GOT3 (cell line): ENCODE data around the gene CCDC136.

Experiments used
- DNase-seq: peaks from one replicate; lab custom pipeline; 2025; ENCODE audit warnings: mixed read lengths; lab: John Stamatoyannopoulos, UW

The CCDC136 gene

DNA sequence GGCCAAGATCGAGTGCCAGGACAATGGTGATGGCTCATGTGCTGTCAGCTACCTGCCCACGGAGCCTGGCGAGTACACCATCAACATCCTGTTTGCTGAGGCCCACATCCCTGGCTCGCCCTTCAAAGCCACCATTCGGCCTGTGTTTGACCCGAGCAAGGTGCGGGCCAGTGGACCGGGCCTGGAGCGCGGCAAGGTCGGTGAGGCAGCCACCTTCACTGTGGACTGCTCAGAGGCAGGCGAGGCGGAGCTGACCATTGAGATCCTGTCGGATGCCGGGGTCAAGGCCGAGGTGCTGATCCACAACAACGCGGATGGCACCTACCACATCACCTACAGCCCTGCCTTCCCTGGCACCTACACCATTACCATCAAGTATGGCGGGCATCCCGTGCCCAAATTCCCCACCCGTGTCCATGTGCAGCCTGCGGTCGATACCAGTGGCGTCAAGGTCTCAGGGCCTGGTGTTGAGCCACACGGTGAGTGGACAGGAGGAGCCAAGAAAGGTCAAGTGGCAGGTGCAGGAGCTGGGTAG is 53.1 kb downstream of the CCDC136 start:
- DNase-seq = no peak

DNA sequence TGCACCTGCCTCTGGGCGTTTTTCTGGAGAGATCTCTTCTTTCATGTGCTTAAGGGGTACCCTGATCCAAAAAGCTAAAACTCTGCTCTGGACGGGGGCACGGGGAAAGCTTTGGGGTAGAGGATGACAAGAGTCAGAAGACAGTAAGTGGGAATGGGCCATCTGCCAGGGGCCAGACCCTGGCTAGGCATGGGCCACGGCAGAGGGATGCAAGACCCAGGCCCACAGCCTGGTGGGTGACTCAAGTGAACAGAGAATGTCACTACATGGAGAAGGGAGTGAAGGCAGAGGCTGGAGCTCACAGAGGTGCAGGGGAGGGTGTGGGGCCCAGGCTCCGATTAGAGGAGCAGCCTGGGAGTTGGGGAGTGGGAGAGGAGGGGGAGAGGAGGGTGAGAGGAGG is 53.7 kb downstream of the CCDC136 start:
- no peak for DNase-seq

DNA sequence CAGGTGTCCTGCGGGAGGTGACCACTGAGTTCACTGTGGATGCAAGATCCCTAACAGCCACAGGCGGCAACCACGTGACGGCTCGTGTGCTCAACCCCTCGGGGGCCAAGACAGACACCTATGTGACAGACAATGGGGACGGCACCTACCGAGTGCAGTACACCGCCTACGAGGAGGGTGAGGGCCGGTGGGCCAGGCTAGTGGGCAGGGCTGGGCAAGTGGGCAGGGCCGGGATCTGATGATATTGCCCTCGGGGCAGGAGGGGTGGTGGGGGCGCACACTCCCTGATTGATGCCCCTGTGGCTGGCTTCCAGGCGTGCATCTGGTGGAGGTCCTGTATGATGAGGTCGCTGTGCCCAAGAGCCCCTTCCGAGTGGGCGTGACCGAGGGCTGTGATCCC is 54.2 kb downstream of the CCDC136 start:
- DNase-seq = no peak

DNA sequence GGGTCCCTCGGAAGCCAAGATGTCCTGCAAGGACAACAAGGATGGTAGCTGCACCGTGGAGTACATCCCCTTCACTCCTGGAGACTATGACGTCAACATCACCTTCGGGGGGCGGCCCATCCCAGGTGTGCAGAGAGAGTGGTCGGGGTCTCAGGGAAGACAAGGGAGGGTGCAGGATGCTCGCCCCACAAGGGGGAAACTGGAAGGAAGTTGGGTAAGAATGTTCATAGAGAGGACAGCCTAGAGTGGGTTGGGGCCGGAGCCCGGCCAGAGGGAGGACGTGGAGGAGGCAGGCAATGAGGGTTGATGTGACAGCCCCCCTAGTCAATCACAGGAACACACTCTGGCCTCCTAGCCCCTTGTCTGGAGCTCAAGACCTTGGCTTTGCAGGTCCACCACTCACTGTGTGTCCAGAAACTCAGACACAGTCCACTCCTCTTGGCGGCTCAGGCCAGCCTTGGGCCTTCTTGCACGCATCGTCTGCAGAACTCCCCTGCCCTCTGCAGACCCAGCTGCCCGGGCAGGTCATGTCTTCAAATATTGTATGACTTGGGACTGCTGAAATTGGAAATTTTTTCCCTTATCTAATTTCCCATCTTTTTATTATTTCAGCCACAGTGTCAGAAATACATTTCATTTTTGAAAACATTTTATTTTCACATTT is 55.1 kb downstream of the CCDC136 start:
- DNase-seq = no peak

DNA sequence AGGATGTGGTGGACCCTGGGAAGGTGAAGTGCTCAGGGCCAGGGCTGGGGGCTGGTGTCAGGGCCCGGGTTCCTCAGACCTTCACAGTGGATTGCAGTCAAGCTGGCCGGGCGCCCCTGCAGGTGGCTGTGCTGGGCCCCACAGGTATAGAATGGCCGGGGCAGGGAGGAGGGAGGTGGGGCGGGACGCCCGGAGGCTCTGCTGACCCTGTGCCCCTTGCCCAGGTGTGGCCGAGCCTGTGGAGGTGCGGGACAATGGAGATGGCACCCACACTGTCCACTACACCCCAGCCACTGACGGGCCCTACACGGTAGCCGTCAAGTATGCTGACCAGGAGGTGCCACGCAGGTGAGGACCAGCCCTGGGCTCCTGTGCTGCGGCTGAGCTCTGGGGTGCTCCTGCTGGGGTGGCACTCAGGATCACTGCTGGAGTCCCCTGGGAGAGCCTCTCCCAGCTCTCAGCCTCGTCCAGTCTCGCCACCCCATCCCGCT is 56.0 kb downstream of the CCDC136 start:
- no peak for DNase-seq

DNA sequence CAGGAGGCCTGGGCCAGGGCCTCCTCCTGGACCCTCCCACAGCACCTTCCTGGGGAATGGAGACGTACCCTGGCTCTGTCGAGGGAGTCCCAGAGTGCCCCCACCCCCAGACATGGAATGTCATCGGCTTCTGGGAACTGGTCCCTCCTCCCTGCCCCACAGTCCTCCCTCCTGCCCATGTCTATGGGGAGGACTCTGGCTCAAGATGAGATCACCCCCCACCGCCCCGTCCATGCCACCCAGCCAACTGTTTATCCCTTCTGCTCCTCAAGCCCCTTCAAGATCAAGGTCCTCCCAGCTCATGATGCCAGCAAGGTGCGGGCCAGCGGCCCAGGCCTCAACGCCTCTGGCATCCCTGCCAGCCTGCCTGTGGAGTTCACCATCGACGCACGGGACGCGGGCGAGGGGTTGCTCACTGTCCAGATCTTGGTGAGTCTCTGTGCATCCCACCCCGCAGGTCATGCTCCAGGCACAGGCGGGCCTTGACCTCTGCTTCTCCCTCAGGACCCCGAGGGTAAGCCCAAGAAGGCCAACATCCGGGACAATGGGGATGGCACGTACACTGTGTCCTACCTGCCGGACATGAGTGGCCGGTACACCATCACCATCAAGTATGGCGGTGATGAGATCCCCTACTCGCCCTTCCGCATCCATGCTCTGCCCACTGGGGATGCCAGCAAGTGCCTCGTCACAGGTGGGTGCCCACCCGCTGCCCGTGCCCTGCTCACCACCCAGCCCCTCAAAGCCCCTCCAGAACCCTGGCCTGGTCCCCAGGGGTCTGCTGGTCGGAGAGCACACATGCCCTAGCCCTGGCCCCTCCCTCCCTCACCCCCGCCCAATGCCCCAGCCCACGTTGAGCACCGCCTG is 56.8 kb downstream of the CCDC136 start:
- DNase-seq = no peak

DNA sequence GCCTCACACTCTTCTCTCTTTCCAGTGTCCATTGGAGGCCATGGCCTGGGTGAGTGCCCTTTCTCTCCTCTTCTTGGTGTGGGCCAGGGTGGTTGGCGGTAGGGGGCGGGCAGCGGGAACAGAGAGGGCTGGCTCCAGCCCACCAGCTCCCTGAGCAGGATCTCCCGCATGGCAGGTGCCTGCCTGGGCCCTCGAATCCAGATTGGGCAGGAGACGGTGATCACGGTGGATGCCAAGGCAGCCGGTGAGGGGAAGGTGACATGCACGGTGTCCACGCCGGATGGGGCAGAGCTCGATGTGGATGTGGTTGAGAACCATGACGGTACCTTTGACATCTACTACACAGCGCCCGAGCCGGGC is 57.4 kb downstream of the CCDC136 start:
- DNase-seq = no peak

DNA sequence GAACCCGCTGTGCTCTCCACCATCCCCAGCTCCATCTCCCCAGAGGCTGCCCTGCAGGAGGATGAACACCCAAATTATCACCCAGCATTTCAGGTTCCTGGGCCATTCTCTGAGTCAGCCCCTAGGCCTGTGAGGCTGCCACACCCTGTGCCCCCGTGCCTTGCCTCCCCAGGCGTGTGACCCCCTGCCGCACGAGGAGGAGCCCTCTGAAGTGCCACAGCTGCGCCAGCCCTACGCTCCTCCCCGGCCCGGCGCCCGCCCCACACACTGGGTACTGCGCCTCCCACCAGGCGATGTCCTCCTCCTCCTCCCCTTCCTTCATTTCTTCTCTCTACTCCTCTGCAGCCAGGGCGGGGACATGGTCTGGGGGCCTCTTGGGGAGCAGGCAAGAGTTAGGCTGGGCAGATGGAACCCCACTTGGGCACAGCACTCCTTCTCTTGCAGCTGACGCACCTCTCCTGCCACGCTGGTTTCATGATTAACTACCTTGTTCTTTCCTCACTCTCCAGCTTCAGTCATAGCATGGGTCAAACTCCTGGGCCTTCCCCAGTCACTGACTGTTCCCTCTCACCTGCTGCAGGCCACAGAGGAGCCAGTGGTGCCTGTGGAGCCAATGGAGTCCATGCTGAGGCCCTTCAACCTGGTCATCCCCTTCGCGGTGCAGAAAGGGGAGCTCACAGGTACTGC is 58.2 kb downstream of the CCDC136 start:
- DNase-seq = no peak

DNA sequence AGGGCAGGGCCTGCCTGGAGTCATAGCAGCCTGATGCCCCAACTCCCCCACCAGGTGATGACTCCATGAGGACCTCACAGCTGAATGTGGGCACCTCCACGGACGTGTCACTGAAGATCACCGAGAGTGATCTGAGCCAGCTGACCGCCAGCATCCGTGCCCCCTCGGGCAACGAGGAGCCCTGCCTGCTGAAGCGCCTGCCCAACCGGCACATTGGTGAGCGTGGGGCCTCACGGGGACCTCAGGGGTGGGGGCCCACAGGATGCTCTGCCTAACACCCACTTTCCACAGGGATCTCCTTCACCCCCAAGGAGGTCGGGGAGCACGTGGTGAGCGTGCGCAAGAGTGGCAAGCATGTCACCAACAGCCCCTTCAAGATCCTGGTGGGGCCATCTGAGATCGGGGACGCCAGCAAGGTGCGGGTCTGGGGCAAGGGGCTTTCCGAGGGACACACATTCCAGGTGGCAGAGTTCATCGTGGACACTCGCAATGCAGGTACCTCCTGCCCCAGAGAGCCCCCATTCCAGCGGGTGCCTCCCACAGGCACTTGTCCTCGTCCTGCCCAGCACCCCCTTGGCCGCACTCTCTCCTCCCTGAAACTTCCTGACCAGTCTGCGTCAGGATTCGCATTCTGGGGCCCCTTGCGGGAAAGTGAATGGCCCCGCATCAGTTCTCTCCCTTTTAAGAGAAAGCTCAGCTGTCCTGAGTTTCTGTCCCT is 60.9 kb downstream of the CCDC136 start:
- DNase-seq = no peak

DNA sequence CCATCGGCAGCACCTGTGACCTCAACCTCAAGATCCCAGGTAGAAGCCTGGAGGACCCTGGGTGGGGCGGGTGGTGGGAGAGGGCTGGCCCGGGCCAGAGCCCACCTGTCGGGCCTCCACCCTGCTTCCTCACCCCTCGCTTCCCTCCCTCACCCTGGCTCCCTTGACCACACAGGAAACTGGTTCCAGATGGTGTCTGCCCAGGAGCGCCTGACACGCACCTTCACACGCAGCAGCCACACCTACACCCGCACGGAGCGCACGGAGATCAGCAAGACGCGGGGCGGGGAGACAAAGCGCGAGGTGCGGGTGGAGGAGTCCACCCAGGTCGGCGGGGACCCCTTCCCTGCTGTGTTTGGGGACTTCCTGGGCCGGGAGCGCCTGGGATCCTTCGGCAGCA is 62.0 kb downstream of the CCDC136 start:
- DNase-seq = no peak

DNA sequence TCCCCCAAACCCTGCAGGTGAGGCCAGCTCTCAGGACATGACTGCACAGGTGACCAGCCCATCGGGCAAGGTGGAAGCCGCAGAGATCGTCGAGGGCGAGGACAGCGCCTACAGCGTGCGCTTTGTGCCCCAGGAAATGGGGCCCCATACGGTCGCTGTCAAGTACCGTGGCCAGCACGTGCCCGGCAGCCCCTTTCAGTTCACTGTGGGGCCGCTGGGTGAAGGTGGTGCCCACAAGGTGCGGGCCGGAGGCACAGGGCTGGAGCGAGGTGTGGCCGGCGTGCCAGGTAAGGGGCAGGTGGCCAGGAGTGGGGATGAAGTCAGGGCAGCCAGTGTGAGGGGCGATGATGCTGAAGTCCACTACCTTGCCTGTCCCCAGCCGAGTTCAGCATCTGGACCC is 62.6 kb downstream of the CCDC136 start:
- DNase-seq = no peak

DNA sequence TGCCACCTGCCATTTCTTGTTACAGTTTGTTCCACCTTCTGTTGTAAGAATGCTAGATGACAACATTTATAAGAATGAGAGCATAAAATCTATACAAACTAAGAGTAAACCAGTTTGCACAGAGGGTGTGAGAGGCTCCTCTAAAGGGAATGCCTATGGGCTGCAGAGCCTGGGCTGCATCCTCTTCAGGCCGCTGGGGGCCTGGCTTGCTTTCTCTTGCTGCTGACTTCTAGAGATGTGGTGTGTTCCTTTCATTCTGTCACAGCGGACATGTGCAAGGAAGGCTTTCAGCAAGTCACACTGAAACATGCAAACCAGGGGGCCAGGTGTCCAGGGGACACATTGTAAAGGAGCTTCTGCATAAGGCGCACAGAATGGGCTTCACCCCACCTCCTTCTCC is 63.8 kb downstream of the CCDC136 start:
- no peak for DNase-seq

DNA sequence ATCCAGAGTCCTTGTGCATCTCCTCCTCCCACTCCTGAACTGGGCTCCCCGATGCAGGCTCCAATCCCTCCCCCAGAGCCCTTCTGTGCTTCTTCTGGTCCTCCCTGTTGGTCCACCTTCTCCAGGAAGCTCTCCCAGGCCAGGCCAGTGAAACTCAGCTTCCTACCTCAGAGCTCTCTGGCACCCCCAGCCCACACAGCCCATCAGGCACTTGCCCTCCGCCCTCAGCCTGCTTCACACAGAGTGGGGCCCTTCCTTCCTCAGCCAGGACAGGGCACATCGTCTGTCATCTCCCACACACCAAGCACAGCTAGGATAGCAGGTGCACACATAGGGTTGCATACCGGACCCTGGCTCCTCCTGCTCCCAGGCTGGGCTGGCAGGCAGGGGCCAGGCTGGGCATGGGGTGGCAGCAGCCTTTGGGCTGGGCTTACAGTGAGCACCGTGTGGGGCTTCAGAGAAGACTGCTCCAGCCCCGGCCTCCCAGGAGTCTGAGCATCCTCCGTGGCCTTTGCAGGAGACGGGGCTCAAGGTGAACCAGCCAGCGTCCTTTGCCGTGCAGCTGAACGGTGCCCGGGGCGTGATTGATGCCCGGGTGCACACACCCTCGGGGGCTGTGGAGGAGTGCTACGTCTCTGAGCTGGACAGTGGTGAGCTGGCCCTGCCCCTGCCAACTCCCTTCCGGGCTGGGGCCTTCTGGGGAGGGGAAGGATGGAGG is 64.4 kb downstream of the CCDC136 start:
- DNase-seq = no peak

DNA sequence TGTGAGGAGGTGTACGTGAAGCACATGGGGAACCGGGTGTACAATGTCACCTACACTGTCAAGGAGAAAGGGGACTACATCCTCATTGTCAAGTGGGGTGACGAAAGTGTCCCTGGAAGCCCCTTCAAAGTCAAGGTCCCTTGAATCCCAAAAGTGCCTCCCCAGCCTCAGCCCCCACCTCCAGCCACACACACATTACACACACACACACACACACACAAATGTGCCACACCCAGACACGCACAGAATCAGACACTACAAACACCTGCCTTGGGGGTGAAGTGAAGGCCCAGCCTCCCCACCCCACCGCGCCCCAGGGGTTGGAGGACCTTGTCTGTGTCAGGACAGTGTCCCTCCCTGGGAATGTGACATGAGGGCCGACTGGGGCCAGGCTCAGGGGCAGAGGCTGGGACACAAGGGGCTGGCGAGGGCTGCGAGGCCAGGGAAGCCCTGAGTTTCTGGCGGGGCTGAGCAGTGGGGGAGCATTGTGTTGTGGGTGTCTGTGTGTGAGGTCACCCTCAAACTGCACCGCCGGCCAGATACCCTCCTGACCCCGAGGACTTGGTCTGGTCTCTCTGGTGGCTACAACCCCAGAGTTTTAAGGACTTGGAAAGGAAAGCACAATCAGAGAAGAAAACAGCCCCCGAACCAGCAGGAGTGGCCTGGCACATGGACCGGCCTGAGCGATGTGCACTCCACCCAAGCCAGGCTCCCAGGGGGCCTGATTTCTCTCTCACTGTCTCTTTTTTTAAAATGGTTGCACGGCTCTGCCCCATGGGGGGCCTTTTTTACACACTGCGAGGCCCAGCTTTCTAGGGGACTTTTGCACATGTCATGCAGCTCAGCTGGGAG is 66.8 kb downstream of the CCDC136 start:
- DNase-seq = no peak

DNA sequence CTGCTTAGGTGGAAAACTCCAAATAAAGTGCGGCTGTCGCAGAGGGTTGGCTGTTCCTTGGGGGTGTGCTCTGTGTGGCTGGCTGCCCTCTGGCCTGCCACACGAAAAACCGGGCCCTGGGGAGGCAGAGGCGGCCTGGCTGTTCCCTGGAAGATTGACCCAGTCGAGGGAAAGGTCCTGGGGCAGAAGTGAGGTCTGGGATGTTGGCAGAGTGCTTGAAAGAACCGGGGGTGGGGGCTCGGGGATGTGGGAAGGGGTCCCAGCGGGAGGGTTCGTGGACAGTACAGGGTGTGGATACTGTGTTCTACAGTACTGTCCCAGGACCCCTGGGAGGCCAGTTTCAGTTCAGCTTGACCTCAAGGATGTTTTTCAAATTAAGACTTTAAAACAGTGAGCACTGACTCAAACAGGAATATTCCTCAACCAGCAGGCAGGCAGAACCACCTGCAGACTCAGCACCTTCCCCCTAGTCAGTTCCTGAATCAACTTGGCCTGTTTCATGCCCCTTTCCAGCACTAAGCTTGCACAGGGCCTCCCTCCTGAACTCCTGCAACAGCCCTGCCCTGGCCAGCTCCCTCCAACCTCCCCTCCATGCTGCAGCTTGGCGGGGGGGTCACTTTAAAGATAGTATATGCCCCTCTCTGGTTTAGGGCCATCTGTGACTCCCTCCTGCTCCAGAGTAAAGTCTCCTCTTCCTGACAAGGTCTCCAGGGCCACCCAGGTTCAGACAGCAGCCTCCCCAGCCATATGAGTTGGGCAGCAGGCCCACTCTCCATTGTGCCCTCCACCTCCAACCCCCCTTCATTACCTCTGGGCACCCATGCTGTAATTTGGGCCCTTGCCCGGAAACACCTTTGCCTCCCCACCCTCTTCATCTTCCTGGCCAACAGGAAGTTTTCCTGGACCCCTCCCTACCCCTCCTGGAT is 67.7 kb downstream of the CCDC136 start:
- no peak for DNase-seq

DNA sequence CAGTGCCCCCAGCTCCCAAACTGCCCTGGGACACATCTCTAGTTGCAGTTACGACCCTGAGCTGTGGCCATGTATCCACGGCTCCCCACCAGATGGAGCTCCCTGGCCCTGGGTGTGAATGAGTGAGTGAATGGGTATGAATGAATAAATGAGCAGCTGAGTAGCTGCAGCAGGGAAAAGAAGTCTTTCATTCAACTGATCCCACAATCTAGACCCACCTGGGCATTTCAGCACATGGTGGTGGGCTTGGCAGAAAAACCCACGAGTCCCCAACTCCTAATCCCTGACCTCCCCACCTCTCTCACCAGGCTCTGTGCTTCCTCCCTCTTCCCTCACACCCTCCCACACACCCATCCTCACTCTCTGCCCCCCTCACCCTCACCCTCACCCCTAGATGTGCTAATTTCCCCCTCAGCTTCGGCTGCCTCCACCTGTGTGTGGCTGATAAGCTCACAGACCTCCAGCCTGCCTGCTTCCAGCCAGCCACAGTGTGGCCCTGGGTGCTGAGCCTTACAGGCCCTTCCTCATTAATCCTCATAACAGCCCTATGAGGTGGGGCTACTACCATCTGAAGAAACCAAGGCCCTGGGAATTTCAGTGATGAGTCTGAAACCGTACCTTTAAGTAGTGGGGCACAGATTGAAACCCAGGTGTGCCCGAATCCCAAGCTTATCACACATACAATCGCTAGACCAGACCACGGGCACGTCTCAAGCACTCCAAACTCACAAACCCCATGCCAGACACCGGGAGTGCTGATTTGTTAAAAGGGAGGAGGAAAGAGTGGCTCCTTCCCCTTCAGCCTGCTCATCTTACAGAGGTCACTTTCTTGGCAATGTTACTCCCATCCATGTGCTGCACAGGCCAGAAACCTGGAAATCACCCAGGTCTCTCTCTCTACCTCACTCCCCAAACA is 68.6 kb downstream of the CCDC136 start:
- DNase-seq = no peak

DNA sequence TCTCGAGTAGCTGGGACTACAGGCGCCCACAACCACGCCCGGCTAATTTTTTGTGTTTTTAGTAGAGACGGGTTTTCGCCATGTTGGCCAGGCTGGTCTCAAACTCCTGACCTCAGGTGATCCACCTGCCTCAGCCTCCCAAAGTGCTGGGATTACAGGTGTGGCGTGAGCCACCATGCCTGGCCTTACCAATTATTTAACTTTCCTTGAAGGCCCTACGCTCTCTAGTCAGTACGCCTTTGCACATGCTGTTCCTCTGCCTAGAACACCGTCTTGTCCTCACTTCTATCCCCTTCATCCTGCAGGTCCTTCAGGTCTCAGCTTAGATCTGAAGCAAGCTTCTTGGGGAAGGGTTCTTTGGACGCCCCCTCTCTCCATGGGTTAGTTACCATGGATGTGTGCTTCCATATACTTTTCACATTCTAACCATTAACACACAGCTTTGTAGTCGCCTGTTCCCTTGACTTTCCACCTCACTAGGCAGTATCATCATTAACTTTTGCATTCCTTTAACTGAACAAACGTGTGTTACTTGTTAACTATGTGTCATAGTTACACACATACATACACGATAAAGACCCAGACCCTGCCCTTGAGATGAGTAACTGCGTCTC is 70.3 kb downstream of the CCDC136 start:
- DNase-seq = no peak
